K562 (cell line): ENCODE results near the gene SLC2A6. TPM values are rescaled to one million over a fixed set of nuclear protein-coding genes. Genes with fewer than 3 reads are reported as not detected.

ENCODE experiments used
- ATAC-seq: fragments of 200-7000 bp; cut with Tn5 transposase; 3 replicates; pipeline ENCODE4 v1.9.1; 2020; ENCODE audit warnings: moderate library complexity
- BruUV-seq: library from RNA; stranded (reverse); fragments of 400-500 nt; replicated peaks from 2 replicates; lab custom pipeline; 2021; lab: Mats Ljungman, UMichigan
- CTCF ChIA-PET: fragments of 300-600 bp; formaldehyde crosslinking; extraction: SDS; loops from one replicate; lab custom pipeline; 2021; ENCODE audit warnings: low intra/inter-chr PET ratio; lab: Yijun Ruan, JAX
- POLR2A ChIA-PET: fragments of 300-600, 350-650 bp; sonication (Branson Sonifier 250); formaldehyde crosslinking; extraction: SDS; loops from one replicate; lab custom pipeline; 2021; ENCODE audit warnings: antibody characterized with exemption, inconsistent platforms; lab: Yijun Ruan, JAX
- DNase-seq, 4 experiments: peaks; one replicate each; pipeline versions ENCODE4 v3.0.0 to v3.0.0-alpha.2; 2011 to 2018; ENCODE audit warnings: low spot score in 3 of 4, mixed read lengths in 3 of 4; ENCODE audit errors: extremely low read depth in 1 of 4
- FAIRE-seq: peaks from 2 replicates; lab custom pipeline; 2011; peaks lifted over from hg19 to GRCh38; lab: Jason Lieb, UNC
- H2AFZ ChIP-seq: 2 replicates; pipeline ENCODE4 v1.6.0; 2011; ENCODE audit warnings: low read depth, low read length, control low read depth, inconsistent platforms
- H3K27ac ChIP-seq: fragments of 200-600 bp; 3 replicates; pipeline ENCODE4 v1.8.0; 2011; ENCODE audit warnings: low read depth, mild to moderate bottlenecking, control low read depth, inconsistent platforms, low read length, moderate library complexity, mixed read lengths; ENCODE audit errors: extremely low read depth
- H3K27me3 ChIP-seq, 2 experiments: fragments of 300-600 bp in 1 of 2; 2 replicates in 1 of 2; 3 replicates in 1 of 2; pipeline versions ENCODE4 v1.6.0 to v1.8.0; 2011; ENCODE audit warnings: inconsistent platforms in 2 of 2, low read length in 2 of 2, mild to moderate bottlenecking in 1 of 2, mixed read lengths in 1 of 2, moderate library complexity in 1 of 2; ENCODE audit not compliant: control insufficient read depth in 2 of 2, insufficient read depth in 2 of 2
- H3K36me3 ChIP-seq: fragments of 300-600 bp; 3 replicates; pipeline ENCODE4 v1.8.0; 2011; ENCODE audit warnings: mild to moderate bottlenecking, low read length, inconsistent platforms; ENCODE audit not compliant: control insufficient read depth, insufficient read depth
- H3K4me1 ChIP-seq, 2 experiments: fragments of 200-600 bp in 1 of 2; replicated peaks in 1 of 2; 2 replicates in 1 of 2; 3 replicates in 1 of 2; pipeline versions ENCODE4 v1.5.1 to v1.8.0; 2011; ENCODE audit warnings: inconsistent platforms in 2 of 2, low read length in 2 of 2, mild to moderate bottlenecking in 1 of 2, mixed read lengths in 1 of 2, moderate library complexity in 1 of 2; ENCODE audit not compliant: control insufficient read depth in 2 of 2, insufficient read depth in 2 of 2
- H3K4me2 ChIP-seq: 2 replicates; pipeline ENCODE4 v1.6.1; 2011; ENCODE audit warnings: low read length, control low read depth, inconsistent platforms, mixed read lengths; ENCODE audit not compliant: insufficient read depth
- H3K4me3 ChIP-seq: fragments of 200-600 bp; sonication (generic), shearing (Covaris generic); 2 replicates; pipeline ENCODE4 v1.5.1; 2016; ENCODE audit warnings: control low read depth, inconsistent platforms
- H3K79me2 ChIP-seq: fragments of 200-600 bp; 3 replicates; pipeline ENCODE4 v1.8.0; 2011; ENCODE audit warnings: low read length, inconsistent platforms; ENCODE audit not compliant: control insufficient read depth, insufficient read depth
- H3K9ac ChIP-seq, 2 experiments: 2 replicates each; pipeline versions ENCODE4 v1.6.0 to v1.6.1; 2011; ENCODE audit warnings: low read depth in 2 of 2, low read length in 2 of 2, control low read depth in 1 of 2, inconsistent platforms in 1 of 2, mild to moderate bottlenecking in 1 of 2, mixed read lengths in 1 of 2; ENCODE audit not compliant: insufficient read depth in 1 of 2
- H3K9me1 ChIP-seq: one replicate; pipeline ENCODE4 v1.6.0; 2011; ENCODE audit warnings: inconsistent platforms, mild to moderate bottlenecking, low read length, moderate library complexity; ENCODE audit not compliant: control insufficient read depth, insufficient read depth
- H3K9me3 ChIP-seq: replicated peaks from 2 replicates; pipeline ENCODE4 v1.5.1; 2011; ENCODE audit warnings: low read depth, low read length, inconsistent platforms; ENCODE audit not compliant: control insufficient read depth, insufficient read depth
- H4K20me1 ChIP-seq: replicated peaks from 2 replicates; pipeline ENCODE4 v1.6.1; 2011; ENCODE audit warnings: low read length, inconsistent platforms, mixed read lengths; ENCODE audit not compliant: control insufficient read depth, insufficient read depth
- ARNT ChIP-seq, 2 experiments: fragments of 450-650 bp; IDR thresholded peaks; 2 replicates each; pipeline ENCODE4 v1.6.1; 2016; ENCODE audit warnings: mild to moderate bottlenecking in 1 of 2
- BRD4 ChIP-seq: fragments of 200-600 bp; sonication (generic); IDR thresholded peaks from 2 replicates; pipeline ENCODE4 v1.6.1; 2017; ENCODE audit warnings: inconsistent platforms
- DMBX1 ChIP-seq: fragments of 250-450 bp; sonication (Bioruptor Pico); IDR thresholded peaks from 2 replicates; pipeline ENCODE4 v1.8.0; 2022; ENCODE audit warnings: inconsistent platforms, mild to moderate bottlenecking, moderate library complexity, borderline replicate concordance
- ELF1 ChIP-seq: fragments of 200-800 bp; sonication (Bioruptor generic); IDR thresholded peaks from 2 replicates; pipeline ENCODE4 v1.6.1; 2016; ENCODE audit warnings: missing genetic modification characterization, missing compliant biosample characterization
- ESRRA ChIP-seq: fragments of 450-650 bp; IDR thresholded peaks from 2 replicates; pipeline ENCODE4 v1.6.1; 2014; ENCODE audit warnings: low read depth, mild to moderate bottlenecking, moderate library complexity, borderline replicate concordance
- EWSR1 ChIP-seq: fragments of 450-650 bp; IDR thresholded peaks from 2 replicates; pipeline ENCODE4 v1.6.1; 2018; ENCODE audit warnings: borderline replicate concordance, mild to moderate bottlenecking, low read depth, moderate library complexity; ENCODE audit not compliant: partially characterized antibody
- LARP7 ChIP-seq: fragments of 450-650 bp; IDR thresholded peaks from 2 replicates; pipeline ENCODE4 v1.6.1; 2016
- MAFG ChIP-seq: fragments of 450-650 bp; conservative IDR thresholded peaks from 2 replicates; pipeline ENCODE4 v1.6.1; 2016; ENCODE audit warnings: missing genetic modification characterization, missing compliant biosample characterization
- MAX ChIP-seq: sonication (generic); formaldehyde crosslinking; IDR thresholded peaks from 2 replicates; pipeline ENCODE4 v1.9.0; 2022; ENCODE audit warnings: mild to moderate bottlenecking, missing genetic modification reagents
- MIER1 ChIP-seq: fragments of 450-650 bp; IDR thresholded peaks from 2 replicates; pipeline ENCODE4 v1.6.1; 2016; ENCODE audit warnings: antibody characterized with exemption, mild to moderate bottlenecking, low read depth
- RBM14 ChIP-seq: fragments of 200-400 bp; formaldehyde crosslinking; IDR thresholded peaks from 2 replicates; pipeline ENCODE4 v1.6.1; 2018; ENCODE audit warnings: low read depth, mild to moderate bottlenecking, low read length, moderate library complexity, borderline replicate concordance; ENCODE audit not compliant: insufficient read depth
- ZKSCAN1 ChIP-seq: fragments of 150-350 bp; IDR thresholded peaks from 2 replicates; pipeline ENCODE4 v1.6.1; 2016; ENCODE audit warnings: low read depth, low read length
- ZNF239 ChIP-seq: fragments of 250-450 bp; sonication (Bioruptor Pico); IDR thresholded peaks from 2 replicates; pipeline ENCODE4 v1.4.0; 2020; ENCODE audit warnings: mild to moderate bottlenecking
- ZNF717 ChIP-seq: fragments of 250-450 bp; sonication (Bioruptor Pico); IDR thresholded peaks from 2 replicates; pipeline ENCODE4 v1.5.0; 2021
- ZNF75A ChIP-seq: fragments of 450-650 bp; formaldehyde crosslinking; IDR thresholded peaks from 2 replicates; pipeline ENCODE4 v1.4.0; 2020; ENCODE audit warnings: mild to moderate bottlenecking
- WGBS: fragments of 100-300 bp; shearing (Covaris generic); methylation state at CpG from one replicate; pipeline ENCODE4 v1.1.6; 2016; ENCODE audit warnings: low coverage, mixed read lengths; ENCODE audit not compliant: insufficient coverage; ENCODE audit errors: missing lambda C conversion rate; 5-methylcytosine and 5-hydroxymethylcytosine counted together
- in situ Hi-C: fragments of 300-500 bp; cut with MboI; formaldehyde crosslinking; loops from 4 replicates; pipeline ENCODE4 v1.15.0; 2018; ENCODE audit warnings: inconsistent platforms, mixed read lengths
- intact Hi-C: fragments of 100-400 bp; cut with micrococcal nuclease; formaldehyde crosslinking; loops from 2 replicates; pipeline ENCODE4 v1.14.2; 2022
- polyA plus RNA-seq, 8 experiments: library from polyadenylated mRNA; depleted of rRNA in 4 of 8; stranded (reverse) in 5 of 8; unstranded in 3 of 8; fragments of >200 nt; fragmentation: Nextera tagmentation in 2 of 8; fragmentation: Illumina TruSeq in 1 of 8; extraction: Ambion mirVana in 2 of 8; extraction: Trizol in 1 of 8; gene quantifications; 2 replicates each; pipeline versions ENCODE4 v1.2.1 to v1.2.3, GENCODE V29; 2011 to 2014; ENCODE audit warnings: inconsistent platforms in 1 of 8, missing spikeins in 1 of 8
- total RNA-seq, 7 experiments: library from RNA; depleted of rRNA in 6 of 7; stranded (reverse); fragments of >200 nt in 6 of 7; fragmentation: Illumina TruSeq in 2 of 7; extraction: Trizol in 2 of 7; gene quantifications; 2 replicates each; pipeline versions ENCODE4 v1.2.1 to v1.2.3, GENCODE V29; 2011 to 2021; ENCODE audit warnings: low replicate concordance in 1 of 7
- TF ChIP-seq, protein P1 (sequence below): fragments of 250-450 bp; sonication (Bioruptor Pico); IDR thresholded peaks from 2 replicates; pipeline ENCODE4 v1.8.0; 2021; ENCODE audit warnings: mild to moderate bottlenecking, moderate library complexity
- TF ChIP-seq, protein P2 (sequence below): sonication (generic); formaldehyde crosslinking; IDR thresholded peaks from 2 replicates; pipeline ENCODE4 v1.8.1; 2023; ENCODE audit warnings: mild to moderate bottlenecking, missing genetic modification reagents

SLC2A6 gene
- total and polyA plus RNA-seq, 9 of the 15 experiments (the other 6 are each of a cell fraction or from before 2014, with no cell fraction given) = 0.04 to 0.38 (median 0.09) TPM; not detected in 3

DNA sequence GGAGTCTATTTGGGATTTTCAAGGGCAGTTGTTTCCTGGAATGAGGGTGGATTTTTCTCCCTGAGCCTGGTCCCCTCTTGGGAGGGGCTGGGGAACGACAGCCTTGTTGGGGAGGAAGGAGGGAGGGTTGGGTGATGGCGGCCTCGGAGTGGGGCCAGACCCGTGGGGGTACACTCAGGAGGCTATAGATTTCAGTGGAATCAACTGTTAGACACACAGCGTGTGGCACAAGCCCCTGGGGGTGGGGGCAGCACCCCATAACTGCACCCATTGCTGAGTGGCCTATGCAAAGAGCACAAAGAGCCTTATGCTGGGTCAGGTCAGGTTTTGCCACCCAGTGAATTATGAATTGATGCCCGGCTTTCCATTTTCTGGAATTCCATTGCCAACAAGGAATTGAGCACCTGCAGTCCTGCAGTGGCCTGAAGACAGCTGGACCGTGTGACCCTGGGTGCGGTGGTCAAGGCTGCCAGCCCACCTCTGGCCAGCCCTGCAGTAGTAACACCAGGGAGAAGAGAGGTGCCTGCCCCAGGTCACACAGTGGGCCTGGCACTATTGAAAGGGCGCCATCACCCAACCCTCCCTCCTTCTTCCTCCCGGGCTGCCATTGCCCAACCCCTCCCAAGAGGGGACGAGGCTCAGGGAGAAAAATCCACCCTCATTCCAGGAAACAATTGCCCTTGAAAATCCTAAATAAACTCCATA lies 37.5 kb upstream of the SLC2A6 start:
- ATAC-seq (no peak), DNase-seq (no peak), FAIRE-seq (no peak)
- ChIA-PET CTCF (no interaction called here), POLR2A (no interaction called here)
- 5% methylated on average over 11 of the region's 11 CpGs for whole genome bisulfite sequencing
- Histone ChIP-seq H3K79me2 (no peaks in the 10 kb centered on the region), H3K36me3 (no peaks in the 10 kb centered on the region; the same call in 2 of the 3 replicates), H3K4me1 (peaks cover 0 to 20% of the 10 kb centered on the region in 2 experiments; a peak in 2 of 5 replicates), H3K27ac (no peak overlapping the region), H2AFZ (no peak overlapping the region), H3K9me1 (no peaks in the 10 kb centered on the region), H3K4me3 (no peak overlapping the region), H4K20me1 (peaks cover 2% of the 10 kb centered on the region), H3K9me3 (peaks cover 7% of the 10 kb centered on the region; the same call in 1 of the 2 replicates), H3K9ac (no peak overlapping the region), H3K4me2 (no peak overlapping the region), H3K27me3 (peaks cover 31 to 76% of the 10 kb centered on the region in 2 experiments)
- in situ Hi-C loops = no loop called here
- intact Hi-C loops = no loop called here
- BruUV-seq = no TSS peak
- TF ChIP-seq ZNF75A (no peak), ARNT (IDR thresholded peaks at IDR 0.05) (no peak), RBM14 (no peak), ESRRA (no peak), ZNF239 (CRISPR knock-in tag) (no peak), DMBX1 (CRISPR knock-in tag) (no peak), BRD4 (no peak), MAX (CRISPR knock-in tag) (no peak), EWSR1 (no peak), MAFG (tag) (no peak), ZNF717 (CRISPR knock-in tag) (no peak), MIER1 (no peak), LARP7 (no peak), ZKSCAN1 (no peak), ELF1 (tag) (no peak)
- TF ChIP-seq, protein P1, sequence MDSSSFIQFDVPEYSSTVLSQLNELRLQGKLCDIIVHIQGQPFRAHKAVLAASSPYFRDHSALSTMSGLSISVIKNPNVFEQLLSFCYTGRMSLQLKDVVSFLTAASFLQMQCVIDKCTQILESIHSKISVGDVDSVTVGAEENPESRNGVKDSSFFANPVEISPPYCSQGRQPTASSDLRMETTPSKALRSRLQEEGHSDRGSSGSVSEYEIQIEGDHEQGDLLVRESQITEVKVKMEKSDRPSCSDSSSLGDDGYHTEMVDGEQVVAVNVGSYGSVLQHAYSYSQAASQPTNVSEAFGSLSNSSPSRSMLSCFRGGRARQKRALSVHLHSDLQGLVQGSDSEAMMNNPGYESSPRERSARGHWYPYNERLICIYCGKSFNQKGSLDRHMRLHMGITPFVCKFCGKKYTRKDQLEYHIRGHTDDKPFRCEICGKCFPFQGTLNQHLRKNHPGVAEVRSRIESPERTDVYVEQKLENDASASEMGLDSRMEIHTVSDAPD (CRISPR knock-in tag) = no peak
- TF ChIP-seq, protein P2, sequence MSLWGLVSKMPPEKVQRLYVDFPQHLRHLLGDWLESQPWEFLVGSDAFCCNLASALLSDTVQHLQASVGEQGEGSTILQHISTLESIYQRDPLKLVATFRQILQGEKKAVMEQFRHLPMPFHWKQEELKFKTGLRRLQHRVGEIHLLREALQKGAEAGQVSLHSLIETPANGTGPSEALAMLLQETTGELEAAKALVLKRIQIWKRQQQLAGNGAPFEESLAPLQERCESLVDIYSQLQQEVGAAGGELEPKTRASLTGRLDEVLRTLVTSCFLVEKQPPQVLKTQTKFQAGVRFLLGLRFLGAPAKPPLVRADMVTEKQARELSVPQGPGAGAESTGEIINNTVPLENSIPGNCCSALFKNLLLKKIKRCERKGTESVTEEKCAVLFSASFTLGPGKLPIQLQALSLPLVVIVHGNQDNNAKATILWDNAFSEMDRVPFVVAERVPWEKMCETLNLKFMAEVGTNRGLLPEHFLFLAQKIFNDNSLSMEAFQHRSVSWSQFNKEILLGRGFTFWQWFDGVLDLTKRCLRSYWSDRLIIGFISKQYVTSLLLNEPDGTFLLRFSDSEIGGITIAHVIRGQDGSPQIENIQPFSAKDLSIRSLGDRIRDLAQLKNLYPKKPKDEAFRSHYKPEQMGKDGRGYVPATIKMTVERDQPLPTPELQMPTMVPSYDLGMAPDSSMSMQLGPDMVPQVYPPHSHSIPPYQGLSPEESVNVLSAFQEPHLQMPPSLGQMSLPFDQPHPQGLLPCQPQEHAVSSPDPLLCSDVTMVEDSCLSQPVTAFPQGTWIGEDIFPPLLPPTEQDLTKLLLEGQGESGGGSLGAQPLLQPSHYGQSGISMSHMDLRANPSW = no peak
